ENCODE results near the gene RNF103. TPM values are rescaled to one million over a fixed set of nuclear protein-coding genes. Genes with fewer than 3 reads are reported as not detected.

The RNF103 gene
- total and polyA plus RNA-seq, 2 of the 13 experiments (the other 11 are each of a cell fraction or from before 2014, with no cell fraction given) = 19.8 to 21.1 TPM

DNA sequence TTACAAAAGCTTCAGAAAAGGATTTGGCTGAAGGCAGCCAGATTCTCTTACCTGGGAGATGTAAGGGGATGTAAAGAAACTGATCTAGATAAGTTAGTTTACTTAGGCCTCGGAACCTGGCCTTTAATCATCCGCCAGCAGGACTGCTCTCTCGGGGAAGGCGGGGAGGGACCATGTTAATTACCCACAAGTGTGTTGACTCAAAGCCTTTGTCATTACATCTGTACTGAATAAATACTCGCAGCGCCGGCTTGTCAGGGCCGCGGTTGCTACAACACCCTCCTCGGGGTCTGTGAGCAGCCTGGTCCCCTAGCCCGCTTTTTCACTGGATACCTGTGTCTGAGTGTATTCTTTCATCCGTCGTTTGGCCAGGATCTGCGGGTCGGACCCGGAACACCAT is 67.2 kb downstream of the RNF103 start (continued):
- TF ChIP-seq RARA (CRISPR knock-in tag; IDR thresholded peaks at IDR 0.05) (peak; percentile 61; the same call in 1 of the 2 replicates), TARDBP (CRISPR knock-in tag; IDR thresholded peaks at IDR 0.05) (0 out of 2 replicates have a peak, but pooled peaks have one; percentile 50), U2AF1 (optimal IDR thresholded peaks at IDR 0.05; ENCODE audit: low read depth, low read length) (no peak), FOXA3 (CRISPR knock-in tag; IDR thresholded peaks at IDR 0.05) (peak; percentile 94), SETDB1 (CRISPR knock-in tag; IDR thresholded peaks at IDR 0.05; ENCODE audit: borderline replicate concordance) (peak; percentile 91; the same call in 1 of the 2 replicates), ZNF547 (CRISPR knock-in tag; IDR thresholded peaks at IDR 0.05) (0 out of 2 replicates have a peak, but pooled peaks have one; percentile 46), ZNF234 (CRISPR knock-in tag; conservative IDR thresholded peaks at IDR 0.05) (no peak), POGZ (CRISPR knock-in tag; IDR thresholded peaks at IDR 0.05) (peak; percentile 87; the same call in 1 of the 2 replicates), ZNF343 (CRISPR knock-in tag; IDR thresholded peaks at IDR 0.05) (no peak), ZBTB7B (CRISPR knock-in tag; IDR thresholded peaks at IDR 0.05) (peak; percentile 54; the same call in 1 of the 2 replicates), ZNF605 (CRISPR knock-in tag; IDR thresholded peaks at IDR 0.05) (peak; percentile 86), ZFY (CRISPR knock-in tag; IDR thresholded peaks at IDR 0.05) (no peak), ZNF12 (CRISPR knock-in tag; IDR thresholded peaks at IDR 0.05) (peak; percentile 53; the same call in 1 of the 2 replicates), ZNF460 (CRISPR knock-in tag; IDR thresholded peaks at IDR 0.05; ENCODE audit: borderline replicate concordance) (no peak), MEIS2 (CRISPR knock-in tag; IDR thresholded peaks at IDR 0.05) (peak; percentile 65; the same call in 1 of the 2 replicates), ZNF878 (CRISPR knock-in tag; IDR thresholded peaks at IDR 0.05) (no peak), HES4 (CRISPR knock-in tag; IDR thresholded peaks at IDR 0.05; ENCODE audit: borderline replicate concordance) (no peak), ZNF225 (CRISPR knock-in tag; IDR thresholded peaks at IDR 0.05) (no peak), DNMT1 (CRISPR knock-in tag; IDR thresholded peaks at IDR 0.05) (no peak), ZNF614 (CRISPR knock-in tag; IDR thresholded peaks at IDR 0.05; ENCODE audit: borderline replicate concordance) (0 out of 2 replicates have a peak, but pooled peaks have one; percentile 41), ZNF83 (CRISPR knock-in tag; IDR thresholded peaks at IDR 0.05; ENCODE audit: borderline replicate concordance) (no peak), ZNF292 (CRISPR knock-in tag; IDR thresholded peaks at IDR 0.05; ENCODE audit: borderline replicate concordance, low read depth) (0 out of 2 replicates have a peak, but pooled peaks have one; percentile 36), SMAD9 (CRISPR knock-in tag; IDR thresholded peaks at IDR 0.05) (no peak)
- TF ChIP-seq, protein P1, sequence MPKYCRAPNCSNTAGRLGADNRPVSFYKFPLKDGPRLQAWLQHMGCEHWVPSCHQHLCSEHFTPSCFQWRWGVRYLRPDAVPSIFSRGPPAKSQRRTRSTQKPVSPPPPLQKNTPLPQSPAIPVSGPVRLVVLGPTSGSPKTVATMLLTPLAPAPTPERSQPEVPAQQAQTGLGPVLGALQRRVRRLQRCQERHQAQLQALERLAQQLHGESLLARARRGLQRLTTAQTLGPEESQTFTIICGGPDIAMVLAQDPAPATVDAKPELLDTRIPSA (CRISPR knock-in tag; IDR thresholded peaks at IDR 0.05; ENCODE audit: borderline replicate concordance) = no peak
- TF ChIP-seq, protein P2, sequence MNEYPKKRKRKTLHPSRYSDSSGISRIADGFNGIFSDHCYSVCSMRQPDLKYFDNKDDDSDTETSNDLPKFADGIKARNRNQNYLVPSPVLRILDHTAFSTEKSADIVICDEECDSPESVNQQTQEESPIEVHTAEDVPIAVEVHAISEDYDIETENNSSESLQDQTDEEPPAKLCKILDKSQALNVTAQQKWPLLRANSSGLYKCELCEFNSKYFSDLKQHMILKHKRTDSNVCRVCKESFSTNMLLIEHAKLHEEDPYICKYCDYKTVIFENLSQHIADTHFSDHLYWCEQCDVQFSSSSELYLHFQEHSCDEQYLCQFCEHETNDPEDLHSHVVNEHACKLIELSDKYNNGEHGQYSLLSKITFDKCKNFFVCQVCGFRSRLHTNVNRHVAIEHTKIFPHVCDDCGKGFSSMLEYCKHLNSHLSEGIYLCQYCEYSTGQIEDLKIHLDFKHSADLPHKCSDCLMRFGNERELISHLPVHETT (CRISPR knock-in tag; conservative IDR thresholded peaks at IDR 0.05) = no peak
- TF ChIP-seq, protein P3, sequence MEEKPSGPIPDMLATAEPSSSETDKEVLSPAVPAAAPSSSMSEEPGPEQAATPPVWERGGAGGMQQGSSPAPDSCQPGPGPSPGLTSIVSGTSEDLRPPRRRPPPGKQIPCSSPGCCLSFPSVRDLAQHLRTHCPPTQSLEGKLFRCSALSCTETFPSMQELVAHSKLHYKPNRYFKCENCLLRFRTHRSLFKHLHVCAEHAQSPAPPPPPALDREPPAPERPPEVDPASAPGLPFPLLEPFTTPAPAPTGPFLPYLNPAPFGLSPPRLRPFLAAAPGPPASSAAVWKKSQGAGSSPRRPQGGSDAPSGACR (CRISPR knock-in tag; IDR thresholded peaks at IDR 0.05) = no peak
- TF ChIP-seq, protein P4, sequence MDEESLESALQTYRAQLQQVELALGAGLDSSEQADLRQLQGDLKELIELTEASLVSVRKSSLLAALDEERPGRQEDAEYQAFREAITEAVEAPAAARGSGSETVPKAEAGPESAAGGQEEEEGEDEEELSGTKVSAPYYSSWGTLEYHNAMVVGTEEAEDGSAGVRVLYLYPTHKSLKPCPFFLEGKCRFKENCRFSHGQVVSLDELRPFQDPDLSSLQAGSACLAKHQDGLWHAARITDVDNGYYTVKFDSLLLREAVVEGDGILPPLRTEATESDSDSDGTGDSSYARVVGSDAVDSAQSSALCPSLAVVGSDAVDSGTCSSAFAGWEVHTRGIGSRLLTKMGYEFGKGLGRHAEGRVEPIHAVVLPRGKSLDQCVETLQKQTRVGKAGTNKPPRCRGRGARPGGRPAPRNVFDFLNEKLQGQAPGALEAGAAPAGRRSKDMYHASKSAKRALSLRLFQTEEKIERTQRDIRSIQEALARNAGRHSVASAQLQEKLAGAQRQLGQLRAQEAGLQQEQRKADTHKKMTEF (CRISPR knock-in tag; IDR thresholded peaks at IDR 0.05) = peak; percentile 85; the same call in 1 of the 2 replicates

Measured in HepG2 (cell line).